Coronary artery (tissue), 2 donors: ENCODE measurements around the gene SPTAN1.
A peak's percentile ranks its signal among the peaks of the same experiment; 100 is the strongest.

Experiments
- DNase-seq: peaks from one replicate; pipeline ENCODE4 v3.0.0-alpha.2; 2017; ENCODE audit warnings: low spot score
- H3K27ac ChIP-seq, 2 donors: fragments of 200-600 bp; sonication (generic); one replicate each; pipeline ENCODE4 v1.5.1; 2016 to 2019
- H3K4me3 ChIP-seq: fragments of 200-600 bp; sonication (generic); 2 replicates; pipeline ENCODE4 v1.5.1; 2016; ENCODE audit warnings: mild to moderate bottlenecking, moderate library complexity
- CTCF ChIP-seq: fragments of 200-600 bp; sonication (generic); IDR thresholded peaks from one replicate; pipeline ENCODE4 v1.5.1; 2019; ENCODE audit warnings: antibody characterized with exemption

The SPTAN1 gene

DNA sequence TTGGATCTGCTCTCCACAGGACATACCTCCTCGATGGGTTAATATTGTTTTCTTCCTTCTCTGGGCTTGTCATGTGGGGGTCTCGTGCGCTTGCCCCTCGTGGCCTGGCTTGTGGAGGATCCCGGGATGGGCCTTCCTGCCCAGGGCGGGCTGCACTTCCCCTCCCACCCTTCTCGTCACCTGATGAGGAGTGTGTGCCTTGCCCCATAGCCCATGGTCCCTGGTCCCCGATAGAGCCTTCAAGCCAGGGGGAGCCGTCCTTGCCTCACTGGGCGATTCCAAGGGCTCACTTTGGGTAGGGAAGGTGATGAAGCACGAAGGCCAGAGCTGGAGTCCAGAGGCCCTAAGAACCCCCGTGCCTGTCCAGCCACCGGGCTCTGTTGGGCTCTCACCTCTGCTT lies 75.5 kb downstream of the SPTAN1 start:
- no peak for TF ChIP-seq CTCF
- Histone ChIP-seq H3K27ac (peak overlapping the region in 1 of 2 donors; percentile 69), H3K4me3 (no peak overlapping the region)
- DNase-seq = no peak

- Histone ChIP-seq H3K27ac (peak overlapping the region in 1 of 2 donors; percentile 69), H3K4me3 (no peak overlapping the region)
- no peak for TF ChIP-seq CTCF
- no peak for DNase-seq
Measured at GRCh38 chr9:128628471-128629048, 76.2 kb downstream of the SPTAN1 start.

DNA sequence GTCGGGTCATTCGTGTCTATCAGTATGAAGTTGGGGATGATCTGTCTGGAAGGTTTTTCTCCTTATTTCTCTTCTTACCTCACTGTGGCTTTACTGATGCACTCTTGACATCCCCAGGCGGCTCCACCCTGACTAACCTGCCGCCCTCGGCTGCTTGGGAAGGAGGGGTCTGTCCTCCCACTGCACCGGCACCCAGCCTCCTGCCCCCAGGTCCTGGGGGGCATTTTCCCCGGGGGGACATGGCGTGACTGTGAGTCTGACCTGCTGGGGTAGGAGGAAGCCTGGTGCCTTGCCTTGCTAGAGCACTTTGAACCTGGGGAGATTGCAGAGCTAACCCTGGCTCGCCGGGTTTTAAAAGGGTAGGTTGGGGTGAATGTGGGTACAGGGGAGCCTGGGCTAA lies 76.7 kb downstream of the SPTAN1 start:
- H3K4me3 ChIP-seq = no peak overlapping the region
- DNase-seq = no peak

GRCh38 chr9:128629852-128630545 lies 77.6 kb downstream of the SPTAN1 start:
- peak overlapping the region in 1 of 2 donors; percentile 69 for H3K27ac ChIP-seq
- DNase-seq = no peak
- TF ChIP-seq CTCF = no peak

More for the DNA sequence above, 76.7 kb downstream of the SPTAN1 start:
- H3K27ac ChIP-seq = peak overlapping the region in 1 of 2 donors; percentile 69
- no peak for TF ChIP-seq CTCF

DNA sequence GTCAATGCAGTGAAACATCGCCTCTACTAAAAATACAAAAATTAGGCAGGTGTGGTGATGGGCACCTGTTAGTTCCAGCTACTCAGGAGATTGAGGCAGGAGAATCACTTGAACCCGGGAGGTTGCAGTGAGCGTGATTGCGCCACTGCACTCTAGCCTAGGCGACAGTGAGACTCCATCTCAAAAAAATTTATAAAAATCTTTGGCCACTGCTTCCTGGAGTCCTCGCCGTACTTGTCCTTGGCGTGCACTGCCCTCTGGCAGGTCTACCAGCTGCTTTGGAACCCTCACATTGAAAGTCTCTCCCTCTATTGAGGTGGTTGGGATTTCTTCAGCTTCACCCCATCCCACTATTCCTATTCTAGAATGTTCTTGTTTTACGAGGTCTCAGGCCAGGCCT lies 79.2 kb downstream of the SPTAN1 start:
- Histone ChIP-seq H3K27ac (no peak overlapping the region), H3K4me3 (no peak overlapping the region)
- no peak for DNase-seq
- no peak for TF ChIP-seq CTCF

More at GRCh38 chr9:128629852-128630545, 77.6 kb downstream of the SPTAN1 start:
- H3K4me3 ChIP-seq = no peak overlapping the region

- DNase-seq = no peak
- no peak for TF ChIP-seq CTCF
- Histone ChIP-seq H3K4me3 (no peak overlapping the region), H3K27ac (no peak overlapping the region)
Measured at GRCh38 chr9:128632066-128632465, 79.7 kb downstream of the SPTAN1 start.

DNA sequence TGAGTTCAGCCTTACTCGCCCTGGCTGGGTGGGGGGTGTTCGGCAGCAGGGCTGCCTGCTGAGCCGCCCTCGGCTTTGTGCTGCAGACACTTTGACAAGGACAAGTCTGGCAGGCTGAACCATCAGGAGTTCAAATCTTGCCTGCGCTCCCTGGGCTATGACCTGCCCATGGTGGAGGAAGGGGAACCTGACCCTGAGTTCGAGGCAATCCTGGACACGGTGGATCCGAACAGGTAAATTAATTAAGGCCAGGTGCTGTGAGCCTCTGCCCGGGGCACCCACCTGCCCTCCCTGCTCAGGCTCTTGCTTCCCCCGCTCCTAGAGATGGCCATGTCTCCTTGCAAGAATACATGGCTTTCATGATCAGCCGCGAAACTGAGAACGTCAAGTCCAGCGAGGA lies 80.1 kb downstream of the SPTAN1 start:
- no peak for DNase-seq
- H3K27ac ChIP-seq = no peak overlapping the region
- no peak overlapping the region for H3K4me3 ChIP-seq
- no peak for TF ChIP-seq CTCF
